ENCODE results near the gene CEND1.

DNA sequence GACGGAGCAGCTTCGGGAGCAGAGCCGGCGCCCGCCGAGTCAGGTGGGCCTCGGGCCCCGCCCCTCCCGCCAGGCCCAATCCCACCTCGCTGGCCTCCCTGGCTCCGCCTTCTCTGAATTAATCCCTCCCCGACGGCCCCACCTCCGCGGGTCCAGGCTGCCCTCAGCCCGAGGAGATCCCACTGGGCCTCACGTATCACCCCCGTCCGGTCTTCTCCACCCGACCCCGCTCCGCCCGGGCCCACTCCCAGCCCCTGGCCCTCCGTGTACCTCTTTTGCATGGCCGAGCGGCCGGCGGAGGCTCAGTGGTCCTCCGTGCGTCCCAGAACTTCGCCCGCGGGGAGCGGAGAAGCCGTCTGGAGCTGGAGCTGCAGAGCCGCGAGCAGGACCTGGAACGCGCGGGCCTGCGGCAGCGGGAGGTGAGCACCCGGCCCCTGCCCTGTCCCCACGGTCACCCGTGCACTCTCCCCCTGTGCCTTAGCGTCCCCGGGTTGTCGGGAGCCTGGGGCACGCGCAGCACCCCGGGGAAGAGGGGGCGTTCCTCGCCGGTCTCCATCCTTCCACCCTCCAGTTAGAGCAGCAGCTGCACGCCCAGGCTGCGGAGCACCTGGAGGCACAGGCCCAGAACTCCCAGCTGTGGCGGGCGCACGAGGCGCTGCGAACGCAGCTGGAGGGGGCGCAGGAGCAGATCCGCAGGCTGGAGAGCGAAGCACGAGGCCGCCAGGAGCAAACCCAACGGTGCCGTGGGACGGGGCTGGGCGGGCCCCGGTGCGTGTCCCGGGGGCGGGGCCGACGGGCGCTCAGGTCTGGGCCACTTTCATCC lies 40.6 kb upstream of the CEND1 start:
- TF ChIP-seq, protein P1, sequence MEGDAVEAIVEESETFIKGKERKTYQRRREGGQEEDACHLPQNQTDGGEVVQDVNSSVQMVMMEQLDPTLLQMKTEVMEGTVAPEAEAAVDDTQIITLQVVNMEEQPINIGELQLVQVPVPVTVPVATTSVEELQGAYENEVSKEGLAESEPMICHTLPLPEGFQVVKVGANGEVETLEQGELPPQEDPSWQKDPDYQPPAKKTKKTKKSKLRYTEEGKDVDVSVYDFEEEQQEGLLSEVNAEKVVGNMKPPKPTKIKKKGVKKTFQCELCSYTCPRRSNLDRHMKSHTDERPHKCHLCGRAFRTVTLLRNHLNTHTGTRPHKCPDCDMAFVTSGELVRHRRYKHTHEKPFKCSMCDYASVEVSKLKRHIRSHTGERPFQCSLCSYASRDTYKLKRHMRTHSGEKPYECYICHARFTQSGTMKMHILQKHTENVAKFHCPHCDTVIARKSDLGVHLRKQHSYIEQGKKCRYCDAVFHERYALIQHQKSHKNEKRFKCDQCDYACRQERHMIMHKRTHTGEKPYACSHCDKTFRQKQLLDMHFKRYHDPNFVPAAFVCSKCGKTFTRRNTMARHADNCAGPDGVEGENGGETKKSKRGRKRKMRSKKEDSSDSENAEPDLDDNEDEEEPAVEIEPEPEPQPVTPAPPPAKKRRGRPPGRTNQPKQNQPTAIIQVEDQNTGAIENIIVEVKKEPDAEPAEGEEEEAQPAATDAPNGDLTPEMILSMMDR (IDR thresholded peaks at IDR 0.05; ENCODE audit: low read depth, low read length), result no peak
- no peak for TF ChIP-seq EZH2phosphoT487 (IDR thresholded peaks at IDR 0.05; ENCODE audit: low read depth)
